ENCODE measurements around the gene ID3.
A peak's percentile ranks its signal among the peaks of the same experiment; 100 is the strongest.

Gene ID3

DNA sequence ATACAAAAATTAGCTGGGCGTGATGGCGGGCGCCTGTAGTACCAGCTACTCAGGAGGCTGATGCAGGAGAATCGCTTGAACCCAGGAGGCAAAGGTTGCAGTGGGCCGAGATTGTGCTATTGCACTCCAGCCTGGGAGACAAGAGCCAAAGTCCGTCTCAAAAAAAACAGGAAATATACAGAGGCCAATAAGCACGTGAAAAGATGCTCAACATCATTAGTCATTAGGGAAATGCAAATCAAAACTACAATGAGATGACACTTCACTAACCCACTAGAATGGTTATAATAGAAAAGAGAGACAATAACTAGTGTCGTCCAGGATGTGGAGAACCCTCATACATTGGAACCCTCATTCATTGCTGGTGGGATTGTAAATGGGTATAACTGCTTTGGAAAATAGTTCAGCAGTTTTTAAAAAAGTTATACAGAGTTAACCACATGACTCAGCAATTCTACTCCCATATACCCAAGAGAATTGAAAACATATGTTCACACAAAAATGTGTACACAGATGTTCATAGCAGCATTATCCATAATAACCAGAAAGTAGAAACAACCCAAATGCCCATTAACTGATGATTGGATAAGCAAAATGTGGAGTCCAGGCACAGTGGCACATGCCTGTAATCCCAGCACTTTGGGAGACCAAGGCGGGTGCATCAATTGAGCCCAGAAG is 21.9 kb downstream of the ID3 start:
- no peaks in the 10 kb centered on the region for H3K79me1 ChIP-seq (ENCODE audit: low read length)
- H3K27me3 ChIP-seq (ENCODE audit: insufficient read depth, low read length, poor library complexity), result no peaks in the 10 kb centered on the region
- H3K36me3 ChIP-seq (ENCODE audit: control insufficient read depth, insufficient read depth, low read length), result no peaks in the 10 kb centered on the region
- no peak overlapping the region for H3K4me3 ChIP-seq (ENCODE audit: low read length)
- no peak overlapping the region for H2BK15ac ChIP-seq (replicated peaks; ENCODE audit: low read depth)
- H3K4ac ChIP-seq (ENCODE audit: low read depth, low read length), result no peak overlapping the region
- no peak overlapping the region for H3K9ac ChIP-seq (ENCODE audit: low read length)
- no peak overlapping the region for H3K23ac ChIP-seq (ENCODE audit: low read length)
- no peak for DNase-seq
- H3K79me2 ChIP-seq (ENCODE audit: control insufficient read depth, insufficient read depth, low read length), result no peaks in the 10 kb centered on the region
- H3K27ac ChIP-seq (ENCODE audit: low read depth, low read length), result no peak overlapping the region
- no peak overlapping the region for H3K18ac ChIP-seq (ENCODE audit: low read length)
- H2BK5ac ChIP-seq (ENCODE audit: low read length), result no peak overlapping the region
- H4K5ac ChIP-seq (ENCODE audit: low read length), result no peak overlapping the region
- no peak overlapping the region for H2BK120ac ChIP-seq (ENCODE audit: low read depth, low read length)
- no peak overlapping the region for H4K8ac ChIP-seq (ENCODE audit: low read depth, low read length)
- no CpG with 5 or more reads among the region's 9 CpGs for WGBS (ENCODE audit: extremely low coverage, insufficient coverage, low lambda C conversion rate)
- no peak overlapping the region for H3K4me2 ChIP-seq (ENCODE audit: low read length)
- H3K56ac ChIP-seq (ENCODE audit: low read length), result no peak overlapping the region
- H2AK5ac ChIP-seq (ENCODE audit: low read length), result no peak overlapping the region
- no peaks in the 10 kb centered on the region for H3K4me1 ChIP-seq (ENCODE audit: control insufficient read depth, low read depth, low read length)

- H3K9ac ChIP-seq (ENCODE audit: low read length), result no peak overlapping the region
- H2BK120ac ChIP-seq (ENCODE audit: low read depth, low read length), result no peak overlapping the region
- H3K4ac ChIP-seq (ENCODE audit: low read depth, low read length), result no peak overlapping the region
- DNase-seq, result no peak
- no peak overlapping the region for H2BK5ac ChIP-seq (ENCODE audit: low read length)
- no peak overlapping the region for H3K18ac ChIP-seq (ENCODE audit: low read length)
- no peak overlapping the region for H3K56ac ChIP-seq (ENCODE audit: low read length)
- no peak overlapping the region for H4K8ac ChIP-seq (ENCODE audit: low read depth, low read length)
- H3K36me3 ChIP-seq (ENCODE audit: control insufficient read depth, insufficient read depth, low read length), result no peaks in the 10 kb centered on the region
- H3K79me2 ChIP-seq (ENCODE audit: control insufficient read depth, insufficient read depth, low read length), result no peaks in the 10 kb centered on the region
- H3K4me2 ChIP-seq (ENCODE audit: low read length), result no peak overlapping the region
- no peak overlapping the region for H3K4me3 ChIP-seq (ENCODE audit: low read length)
- no peaks in the 10 kb centered on the region for H3K79me1 ChIP-seq (ENCODE audit: low read length)
- WGBS (ENCODE audit: extremely low coverage, insufficient coverage, low lambda C conversion rate), result no CpG with 5 or more reads among the region's 6 CpGs
- no peak overlapping the region for H3K23ac ChIP-seq (ENCODE audit: low read length)
- peaks cover 3% of the 10 kb centered on the region for H3K4me1 ChIP-seq (ENCODE audit: control insufficient read depth, low read depth, low read length)
- no peaks in the 10 kb centered on the region for H3K27me3 ChIP-seq (ENCODE audit: insufficient read depth, low read length, poor library complexity)
- H2AK5ac ChIP-seq (ENCODE audit: low read length), result no peak overlapping the region
- no peak overlapping the region for H3K27ac ChIP-seq (ENCODE audit: low read depth, low read length)
- H4K5ac ChIP-seq (ENCODE audit: low read length), result no peak overlapping the region
- H2BK15ac ChIP-seq (replicated peaks; ENCODE audit: low read depth), result no peak overlapping the region
Measured at GRCh38 chr1:23533246-23534023, 25.9 kb downstream of the ID3 start.

- H3K56ac ChIP-seq (ENCODE audit: low read length), result peak overlapping the region; percentile 80
- no peaks in the 10 kb centered on the region for H3K27me3 ChIP-seq (ENCODE audit: insufficient read depth, low read length, poor library complexity)
- H3K79me1 ChIP-seq (ENCODE audit: low read length), result no peaks in the 10 kb centered on the region
- H3K4me2 ChIP-seq (ENCODE audit: low read length), result peak overlapping the region; percentile 58
- H4K8ac ChIP-seq (ENCODE audit: low read depth, low read length), result no peak overlapping the region
- H3K4me3 ChIP-seq (ENCODE audit: low read length), result no peak overlapping the region
- no peaks in the 10 kb centered on the region for H3K79me2 ChIP-seq (ENCODE audit: control insufficient read depth, insufficient read depth, low read length)
- no peak overlapping the region for H2BK15ac ChIP-seq (replicated peaks; ENCODE audit: low read depth)
- H3K18ac ChIP-seq (ENCODE audit: low read length), result peak overlapping the region; percentile 2
- WGBS (ENCODE audit: extremely low coverage, insufficient coverage, low lambda C conversion rate), result no CpG with 5 or more reads among the region's 5 CpGs
- no peak overlapping the region for H3K23ac ChIP-seq (ENCODE audit: low read length)
- no peak overlapping the region for H2AK5ac ChIP-seq (ENCODE audit: low read length)
- no peak overlapping the region for H2BK5ac ChIP-seq (ENCODE audit: low read length)
- H3K4me1 ChIP-seq (ENCODE audit: control insufficient read depth, low read depth, low read length), result peaks cover 3% of the 10 kb centered on the region
- H2BK120ac ChIP-seq (ENCODE audit: low read depth, low read length), result no peak overlapping the region
- peak overlapping the region; percentile 49 for H3K4ac ChIP-seq (ENCODE audit: low read depth, low read length)
- peak overlapping the region; percentile 67 for H3K9ac ChIP-seq (ENCODE audit: low read length)
- H4K5ac ChIP-seq (ENCODE audit: low read length), result no peak overlapping the region
- no peak overlapping the region for H3K27ac ChIP-seq (ENCODE audit: low read depth, low read length)
- no peak for DNase-seq
- no peaks in the 10 kb centered on the region for H3K36me3 ChIP-seq (ENCODE audit: control insufficient read depth, insufficient read depth, low read length)
Measured at GRCh38 chr1:23531562-23532094, 27.7 kb downstream of the ID3 start.

DNA sequence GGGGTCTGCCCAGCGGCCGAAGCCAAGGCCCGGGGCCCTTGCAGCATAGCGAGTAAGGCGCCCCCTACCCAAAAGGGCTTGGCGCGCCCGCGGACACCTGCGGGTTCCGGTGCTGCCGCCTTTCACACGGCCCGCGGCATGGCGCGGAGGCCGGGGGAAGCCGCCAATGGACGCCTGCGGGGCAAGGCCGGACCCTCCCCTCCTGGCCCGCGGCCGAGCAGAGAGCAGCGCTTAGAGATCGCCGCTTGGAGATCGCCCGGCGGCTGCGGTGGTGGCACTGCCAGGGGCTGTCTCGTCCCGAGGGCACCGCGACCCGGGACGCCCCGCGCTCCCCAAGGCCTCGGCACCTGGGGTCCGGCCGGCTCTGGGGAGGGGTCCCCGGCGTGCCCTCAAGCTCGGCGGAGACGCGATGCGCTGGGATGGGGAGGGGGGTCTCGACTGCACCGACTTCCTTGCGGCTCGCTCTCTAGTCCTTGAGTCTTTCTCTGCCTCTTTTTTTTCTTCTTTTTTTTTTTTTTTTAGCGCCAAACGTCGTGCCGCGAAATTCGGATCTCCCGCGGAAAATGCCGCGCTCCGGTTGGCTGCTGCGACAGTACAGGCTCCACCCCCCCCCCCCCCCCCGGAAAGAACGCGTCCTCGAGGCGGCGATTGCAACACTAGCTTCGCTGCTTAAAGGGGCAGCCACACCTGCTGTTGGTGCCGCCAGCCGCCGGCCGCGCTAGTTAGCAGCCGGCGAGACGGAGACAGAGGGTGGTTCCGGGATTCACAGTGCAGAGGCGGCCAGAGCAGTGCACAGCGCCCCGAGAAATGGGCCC is 28.3 kb downstream of the ID3 start, which contains the start of gene E2F2:
Gene E2F2, minus strand, starts transcription at position 487 of the 815 bp plus-strand sequence. Its CDS starts 440 bp downstream, at position 47.
- H3K56ac ChIP-seq (ENCODE audit: low read length), result peak within 1 kb of the TSS; percentile 85
- WGBS (ENCODE audit: extremely low coverage, insufficient coverage, low lambda C conversion rate), result no CpG with 5 or more reads among the region's 85 CpGs
- peak within 1 kb of the TSS; percentile 70 for H3K9ac ChIP-seq (ENCODE audit: low read length)
- no peaks in the 10 kb centered on the region for H3K36me3 ChIP-seq (ENCODE audit: control insufficient read depth, insufficient read depth, low read length)
- H4K5ac ChIP-seq (ENCODE audit: low read length), result no peak within 1 kb of the TSS
- H2BK15ac ChIP-seq (replicated peaks; ENCODE audit: low read depth), result no peak within 1 kb of the TSS
- peak within 1 kb of the TSS; percentile 79 for H3K4me2 ChIP-seq (ENCODE audit: low read length)
- H3K27me3 ChIP-seq (ENCODE audit: insufficient read depth, low read length, poor library complexity), result no peaks in the 10 kb centered on the region
- H4K8ac ChIP-seq (ENCODE audit: low read depth, low read length), result no peak within 1 kb of the TSS
- no peaks in the 10 kb centered on the region for H3K79me1 ChIP-seq (ENCODE audit: low read length)
- H3K18ac ChIP-seq (ENCODE audit: low read length), result peak within 1 kb of the TSS; percentile 69
- peaks cover 3% of the 10 kb centered on the region for H3K4me1 ChIP-seq (ENCODE audit: control insufficient read depth, low read depth, low read length)
- peak within 1 kb of the TSS; percentile 33 for H3K4me3 ChIP-seq (ENCODE audit: low read length)
- peak within 1 kb of the TSS; percentile 24 for H2AK5ac ChIP-seq (ENCODE audit: low read length)
- H2BK120ac ChIP-seq (ENCODE audit: low read depth, low read length), result no peak within 1 kb of the TSS
- peak; percentile 94 for DNase-seq
- no peak within 1 kb of the TSS for H3K27ac ChIP-seq (ENCODE audit: low read depth, low read length)
- H3K79me2 ChIP-seq (ENCODE audit: control insufficient read depth, insufficient read depth, low read length), result no peaks in the 10 kb centered on the region
- no peak within 1 kb of the TSS for H2BK5ac ChIP-seq (ENCODE audit: low read length)
- H3K4ac ChIP-seq (ENCODE audit: low read depth, low read length), result peak within 1 kb of the TSS; percentile 49
- H3K23ac ChIP-seq (ENCODE audit: low read length), result peak within 1 kb of the TSS; percentile 36

- WGBS (ENCODE audit: extremely low coverage, insufficient coverage, low lambda C conversion rate), result no CpG with 5 or more reads among the region's 22 CpGs
- peak overlapping the region; percentile 70 for H3K9ac ChIP-seq (ENCODE audit: low read length)
- H2BK15ac ChIP-seq (replicated peaks; ENCODE audit: low read depth), result no peak overlapping the region
- no peaks in the 10 kb centered on the region for H3K36me3 ChIP-seq (ENCODE audit: control insufficient read depth, insufficient read depth, low read length)
- no peaks in the 10 kb centered on the region for H3K27me3 ChIP-seq (ENCODE audit: insufficient read depth, low read length, poor library complexity)
- no peak overlapping the region for H3K23ac ChIP-seq (ENCODE audit: low read length)
- H3K79me2 ChIP-seq (ENCODE audit: control insufficient read depth, insufficient read depth, low read length), result no peaks in the 10 kb centered on the region
- no peak overlapping the region for H3K27ac ChIP-seq (ENCODE audit: low read depth, low read length)
- no peak overlapping the region for H4K8ac ChIP-seq (ENCODE audit: low read depth, low read length)
- no peak overlapping the region for H2BK120ac ChIP-seq (ENCODE audit: low read depth, low read length)
- H4K5ac ChIP-seq (ENCODE audit: low read length), result no peak overlapping the region
- H3K4me3 ChIP-seq (ENCODE audit: low read length), result peak overlapping the region; percentile 15
- peak overlapping the region; percentile 24 for H2AK5ac ChIP-seq (ENCODE audit: low read length)
- no peak overlapping the region for H3K18ac ChIP-seq (ENCODE audit: low read length)
- H3K4ac ChIP-seq (ENCODE audit: low read depth, low read length), result no peak overlapping the region
- H3K79me1 ChIP-seq (ENCODE audit: low read length), result no peaks in the 10 kb centered on the region
- peak overlapping the region; percentile 79 for H3K4me2 ChIP-seq (ENCODE audit: low read length)
- no peak overlapping the region for H2BK5ac ChIP-seq (ENCODE audit: low read length)
- no peak for DNase-seq
- peak overlapping the region; percentile 85 for H3K56ac ChIP-seq (ENCODE audit: low read length)
- H3K4me1 ChIP-seq (ENCODE audit: control insufficient read depth, low read depth, low read length), result peaks cover 3% of the 10 kb centered on the region
Measured at GRCh38 chr1:23530087-23530746, 29.1 kb downstream of the ID3 start.
